GM12892 (cell line): Measurements from ENCODE around the gene GTF2H4.
"Not testable (repeated sequence)": the region's sequence is repeated elsewhere in the genome, so short reads cannot be mapped to it uniquely, and the experiment has no call there.

Experiments
- DNase-seq: peaks from one replicate; pipeline ENCODE4 v3.0.0; 2011; ENCODE audit not compliant: insufficient read length
- FAIRE-seq: peaks from 2 replicates; lab custom pipeline; 2011; peaks lifted over from hg19 to GRCh38; lab: Jason Lieb, UNC
- POLR2A ChIP-seq: IDR thresholded peaks from 2 replicates; pipeline ENCODE4 v1.6.1; 2011; ENCODE audit warnings: low read depth, low read length, control low read depth
- POLR2AphosphoS5 ChIP-seq: IDR thresholded peaks from 2 replicates; pipeline ENCODE4 v1.6.1; 2011; ENCODE audit warnings: low read depth, low read length, control low read depth
- TAF1 ChIP-seq: IDR thresholded peaks from 2 replicates; pipeline ENCODE4 v1.6.1; 2011; ENCODE audit warnings: low read depth, mild to moderate bottlenecking, control low read depth, low read length, borderline replicate concordance

GTF2H4 gene

GRCh38 chr6:30908700-30909099 lies 693 bp downstream of the GTF2H4 start:
- no peak for DNase-seq
- TF ChIP-seq POLR2AphosphoS5, result no peak
- no peak for FAIRE-seq

DNA sequence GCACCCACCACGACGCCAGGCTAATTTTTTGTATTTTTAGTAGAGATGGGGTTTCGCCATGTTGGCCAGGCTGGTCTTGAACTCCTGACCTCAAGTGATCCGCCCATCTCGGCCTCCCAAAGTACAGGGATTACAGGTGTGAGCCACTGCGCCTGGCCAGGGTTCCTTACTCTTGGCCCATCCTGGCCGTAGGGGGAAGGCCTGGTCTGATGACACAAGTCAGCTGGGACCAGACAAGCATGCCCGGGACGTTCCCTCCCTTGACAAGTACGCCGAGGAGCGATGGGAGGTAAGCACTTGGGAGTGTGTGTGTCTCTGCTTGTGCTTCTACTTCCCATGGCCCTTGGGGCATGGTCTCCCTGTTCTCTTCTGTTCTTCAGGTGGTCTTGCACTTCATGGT lies 2.5 kb downstream of the GTF2H4 start:
- FAIRE-seq, DNase-seq: not testable (repeated sequence)

DNA sequence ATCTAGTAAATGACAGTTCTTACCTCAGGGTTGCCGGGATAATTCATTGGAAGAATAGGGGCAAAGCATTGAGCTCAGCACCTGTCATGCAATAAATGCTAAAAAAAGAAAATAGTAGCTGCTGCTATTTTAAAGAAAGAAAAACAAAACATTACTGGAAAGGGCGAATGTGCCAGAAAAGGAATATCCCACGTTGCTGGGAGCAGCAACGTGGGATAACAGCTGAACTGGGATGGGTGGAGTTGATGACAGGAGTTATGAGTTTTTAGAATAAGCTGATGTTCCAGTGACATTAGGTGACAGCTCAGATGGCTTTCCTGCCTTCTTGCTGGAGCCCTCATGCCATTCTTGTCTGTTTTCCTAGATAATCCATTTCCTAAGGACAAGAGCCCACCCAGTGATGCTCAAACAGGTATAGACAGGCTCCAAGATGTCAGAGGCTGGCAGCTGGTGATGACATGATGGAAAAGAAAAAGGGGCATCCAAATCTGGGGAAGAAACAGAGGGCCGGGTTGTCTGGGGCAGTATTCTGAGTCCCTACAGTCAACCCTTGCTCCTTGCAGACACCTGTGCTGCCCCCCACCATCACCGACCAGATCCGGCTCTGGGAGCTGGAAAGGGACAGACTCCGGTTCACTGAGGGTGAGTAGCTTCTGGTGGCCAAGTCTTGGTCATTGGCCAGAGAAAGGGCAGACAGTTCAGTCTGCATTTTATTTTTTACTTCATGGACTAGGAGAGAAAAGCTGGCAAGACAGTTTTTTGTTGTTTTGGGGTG lies 4.9 kb downstream of the GTF2H4 start:
- TF ChIP-seq TAF1, result no peak
- no peak for TF ChIP-seq POLR2AphosphoS5
- TF ChIP-seq POLR2A, result no peak
- DNase-seq, result no peak
- no peak for FAIRE-seq

DNA sequence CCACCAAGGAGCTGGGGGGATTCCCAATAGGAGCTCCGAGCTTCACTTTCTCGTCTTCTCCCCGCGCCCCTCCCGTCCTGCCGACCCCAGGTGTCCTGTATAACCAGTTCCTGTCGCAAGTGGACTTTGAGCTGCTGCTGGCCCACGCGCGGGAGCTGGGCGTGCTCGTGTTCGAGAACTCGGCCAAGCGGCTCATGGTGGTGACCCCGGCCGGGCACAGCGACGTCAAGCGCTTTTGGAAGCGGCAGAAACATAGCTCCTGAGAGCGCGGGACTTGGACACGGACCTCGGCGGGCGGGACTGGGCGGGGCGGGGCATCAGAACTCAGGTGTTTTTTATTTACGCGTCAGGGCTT lies 5.7 kb downstream of the GTF2H4 start:
- no peak for FAIRE-seq
- TF ChIP-seq TAF1 (no peak), POLR2A (no peak), POLR2AphosphoS5 (no peak)
- DNase-seq, result no peak

DNA sequence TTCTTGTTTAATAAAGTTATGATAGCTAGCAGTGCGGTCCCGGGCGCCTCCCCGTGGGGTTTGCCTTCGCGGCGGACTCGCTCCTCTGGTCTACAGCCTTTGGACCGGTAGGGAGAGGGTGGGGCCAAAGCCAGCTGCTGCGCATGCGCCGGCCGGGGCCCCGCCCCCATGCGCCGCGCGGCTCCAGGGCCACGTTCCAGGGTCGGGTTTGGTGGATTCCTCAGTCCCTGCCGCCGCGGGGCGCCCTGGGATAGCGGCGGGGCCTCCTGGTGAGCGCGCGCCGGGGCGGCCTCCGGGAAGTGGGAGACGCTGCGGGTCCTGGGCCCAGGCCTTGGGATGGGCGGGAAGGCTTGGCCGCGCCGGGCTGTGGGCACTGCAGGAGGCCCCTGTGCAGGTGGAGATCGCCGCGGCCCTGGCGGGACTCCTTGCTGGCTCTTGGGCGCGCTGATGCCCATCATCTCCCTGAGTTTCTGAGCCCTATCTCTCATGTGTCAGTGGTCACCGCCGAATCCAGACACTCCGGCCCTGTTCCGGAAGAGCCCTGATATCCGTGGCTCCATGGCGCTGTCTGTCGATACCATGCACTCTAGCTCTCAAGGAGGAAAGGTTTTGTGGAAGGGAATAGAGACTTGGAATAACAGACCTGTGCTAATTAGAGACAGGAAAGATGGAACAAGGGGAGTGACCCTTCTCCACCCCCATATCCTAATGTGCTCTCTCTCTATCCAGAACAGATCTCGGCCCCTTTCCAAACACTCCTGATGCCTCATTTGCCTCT lies 6.3 kb downstream of the GTF2H4 start, which contains the start of gene VARS2:
Gene VARS2, plus strand, starts transcription at position 163 of the 778 bp plus-strand sequence. Its CDS starts 599 bp downstream, at position 762.
- DNase-seq, result peak; percentile 98
- TF ChIP-seq POLR2A, result peak; percentile 78; the same call in 1 of the 2 replicates
- peak; percentile 47; the same call in 1 of the 2 replicates for TF ChIP-seq POLR2AphosphoS5
- TF ChIP-seq TAF1, result no peak
- FAIRE-seq, result peak; percentile 95

DNA sequence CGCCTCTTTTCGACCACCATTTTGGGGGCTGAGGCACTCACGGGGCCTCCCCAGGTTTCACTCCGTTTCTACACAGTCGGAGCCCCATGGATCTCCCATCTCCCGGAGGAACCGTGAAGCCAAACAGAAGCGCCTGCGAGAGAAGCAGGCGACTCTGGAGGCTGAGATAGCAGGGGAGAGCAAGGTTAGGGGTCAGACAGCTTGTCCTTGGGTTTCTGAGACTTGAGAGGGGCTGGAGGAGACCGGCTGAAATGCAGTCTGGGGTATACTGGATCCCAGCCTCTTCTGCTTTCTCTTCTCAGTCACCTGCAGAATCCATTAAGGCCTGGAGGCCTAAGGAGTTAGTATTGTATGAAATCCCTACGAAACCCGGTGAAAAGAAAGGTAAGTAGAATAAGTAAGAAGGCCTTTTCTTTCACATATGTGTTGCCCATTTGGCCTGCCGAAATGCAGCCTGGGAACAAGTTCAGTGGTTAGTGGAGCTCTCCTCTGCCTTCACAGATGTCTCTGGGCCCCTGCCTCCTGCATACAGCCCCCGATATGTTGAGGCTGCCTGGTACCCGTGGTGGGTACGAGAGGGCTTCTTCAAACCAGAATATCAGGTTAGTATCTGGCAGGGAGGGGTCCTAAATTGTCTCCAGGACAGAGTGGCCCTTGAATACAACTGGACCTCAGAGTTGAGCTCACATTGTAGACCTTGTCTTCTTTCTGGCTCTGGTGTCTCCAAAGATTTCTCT lies 7.0 kb downstream of the GTF2H4 start:
- TF ChIP-seq TAF1 (no peak), POLR2AphosphoS5 (no peak), POLR2A (no peak)
- FAIRE-seq, result peak; percentile 60
- no peak for DNase-seq

DNA sequence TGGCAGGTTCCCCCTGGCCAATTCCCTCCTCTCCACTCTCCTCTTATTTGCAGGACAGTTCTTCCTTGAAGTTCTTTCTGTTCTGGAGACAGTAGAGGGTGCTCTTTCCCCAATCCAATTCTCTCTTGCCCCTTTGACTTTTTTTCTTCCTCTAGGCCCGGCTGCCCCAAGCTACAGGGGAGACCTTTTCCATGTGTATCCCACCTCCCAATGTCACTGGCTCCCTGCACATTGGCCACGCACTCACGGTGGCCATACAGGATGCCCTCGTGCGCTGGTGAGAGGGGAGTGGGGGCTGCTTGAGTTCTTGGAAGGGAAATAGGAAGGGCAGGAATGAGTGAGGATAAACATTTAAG lies 7.6 kb downstream of the GTF2H4 start:
- peak; percentile 58 for DNase-seq
- FAIRE-seq, result peak; percentile 82

DNA sequence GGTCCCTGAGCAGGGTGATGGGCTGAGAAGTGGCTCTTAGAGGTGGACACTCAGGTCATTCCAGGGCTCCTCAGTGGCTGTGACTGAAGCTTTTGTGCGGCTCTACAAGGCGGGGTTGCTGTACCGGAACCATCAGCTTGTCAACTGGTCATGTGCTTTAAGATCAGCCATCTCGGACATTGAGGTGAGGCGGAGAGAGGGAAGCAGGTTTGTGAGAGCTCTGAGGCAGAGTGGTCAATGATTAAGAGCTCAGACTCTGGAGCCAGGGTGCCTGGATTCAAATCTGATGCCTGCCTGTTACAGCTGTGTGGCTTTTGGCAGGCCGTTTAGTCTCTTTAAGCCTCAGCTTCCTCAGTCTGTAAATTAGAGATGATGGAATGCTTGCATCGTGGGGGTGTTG lies 9.0 kb downstream of the GTF2H4 start:
- TF ChIP-seq POLR2AphosphoS5 (no peak), TAF1 (no peak), POLR2A (no peak)
- FAIRE-seq (no peak), DNase-seq (no peak)

More for the DNA sequence above, 7.6 kb downstream of the GTF2H4 start:
- TF ChIP-seq POLR2AphosphoS5 (no peak), POLR2A (no peak), TAF1 (no peak)

- no peak for FAIRE-seq
- no peak for TF ChIP-seq POLR2AphosphoS5
- no peak for TF ChIP-seq POLR2A
- no peak for TF ChIP-seq TAF1
- DNase-seq, result no peak
Observed at GRCh38 chr6:30917487-30917886, 9.5 kb downstream of the GTF2H4 start.

- DNase-seq (no peak), FAIRE-seq (no peak)
- TF ChIP-seq POLR2A, result no peak
- no peak for TF ChIP-seq POLR2AphosphoS5
- TF ChIP-seq TAF1, result no peak
Observed at GRCh38 chr6:30918670-30919069, 10.7 kb downstream of the GTF2H4 start.

DNA sequence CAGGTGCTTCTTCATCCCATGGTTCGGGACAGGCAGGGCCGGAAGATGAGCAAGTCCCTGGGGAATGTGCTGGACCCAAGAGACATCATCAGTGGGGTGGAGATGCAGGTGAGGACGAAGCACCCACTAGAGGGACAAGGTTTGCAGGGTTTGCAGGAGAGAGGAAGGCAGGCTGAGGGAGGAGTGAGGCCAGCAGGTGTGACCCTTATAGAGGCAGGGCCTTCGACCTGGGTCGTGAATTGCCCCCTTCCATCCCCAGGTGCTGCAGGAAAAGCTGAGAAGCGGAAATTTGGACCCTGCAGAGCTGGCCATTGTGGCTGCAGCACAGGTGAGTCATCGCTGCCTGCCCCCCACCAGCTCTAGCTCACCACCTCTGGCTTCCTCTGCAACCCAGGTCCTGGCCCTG lies 14.4 kb downstream of the GTF2H4 start:
- TF ChIP-seq POLR2AphosphoS5, result no peak
- no peak for TF ChIP-seq POLR2A
- no peak for TF ChIP-seq TAF1
- DNase-seq, result no peak
- FAIRE-seq, result no peak

DNA sequence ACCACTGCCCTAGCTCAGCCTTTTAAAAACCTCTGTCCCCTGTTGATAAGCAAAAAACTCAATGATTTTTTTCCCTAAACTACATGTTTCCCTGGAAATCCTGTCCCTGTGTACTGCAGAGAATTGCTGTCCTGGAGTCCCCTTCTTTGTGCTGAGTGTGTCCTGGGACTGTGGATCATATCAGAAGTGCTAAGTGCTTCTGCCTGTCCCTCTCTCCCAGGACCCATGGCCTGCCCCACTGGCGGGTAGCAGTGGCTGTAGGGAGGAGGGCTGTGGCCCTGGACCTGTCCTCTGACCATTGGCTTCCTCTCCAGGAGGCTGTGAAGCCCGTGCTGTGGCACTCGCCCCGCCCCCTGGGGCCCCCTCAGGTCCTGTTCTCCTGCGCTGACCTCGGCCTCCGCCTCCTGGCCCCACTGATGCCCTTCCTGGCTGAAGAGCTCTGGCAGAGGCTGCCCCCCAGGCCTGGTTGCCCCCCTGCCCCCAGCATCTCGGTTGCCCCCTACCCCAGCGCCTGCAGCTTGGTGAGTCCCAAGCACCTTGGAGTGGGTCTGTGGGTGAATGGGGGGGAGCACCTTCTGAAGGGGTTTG lies 16.1 kb downstream of the GTF2H4 start:
- not testable (repeated sequence) for FAIRE-seq, DNase-seq
